HG03520 (cell line): Measurements from ENCODE around the gene ACBD3.

Experiments
- ATAC-seq: cut with Tn5 transposase; IDR thresholded peaks from one replicate; pipeline ENCODE4 v1.9.1; 2021; ENCODE audit warnings: mild to moderate bottlenecking, moderate library complexity; ENCODE audit not compliant: unreplicated experiment

ACBD3 gene

GRCh38 chr1:226135059-226135651, 51.4 kb downstream of the ACBD3 start:
- no peak for ATAC-seq

- no peak for ATAC-seq
Measured at GRCh38 chr1:226134170-226135058, 52.1 kb downstream of the ACBD3 start.

GRCh38 chr1:226133504-226134123, 52.9 kb downstream of the ACBD3 start:
- no peak for ATAC-seq

GRCh38 chr1:226132728-226133503, 53.6 kb downstream of the ACBD3 start:
- no peak for ATAC-seq

- ATAC-seq = no peak
Measured at GRCh38 chr1:226131639-226132038, 54.9 kb downstream of the ACBD3 start.

GRCh38 chr1:226129230-226129629, 57.3 kb downstream of the ACBD3 start:
- no peak for ATAC-seq

GRCh38 chr1:226128487-226129075, 58.0 kb downstream of the ACBD3 start:
- ATAC-seq = no peak

- ATAC-seq = no peak
Measured at GRCh38 chr1:226126824-226127569, 59.5 kb downstream of the ACBD3 start.

- ATAC-seq = no peak
Measured at GRCh38 chr1:226125831-226126230, 60.7 kb downstream of the ACBD3 start.

- ATAC-seq = peak; percentile 18
Measured at GRCh38 chr1:226125097-226125630, 61.4 kb downstream of the ACBD3 start.

- no peak for ATAC-seq
Measured at GRCh38 chr1:226123591-226124471, 62.7 kb downstream of the ACBD3 start.

GRCh38 chr1:226123212-226123560, 63.4 kb downstream of the ACBD3 start:
- ATAC-seq = no peak

GRCh38 chr1:226121587-226122400, 64.7 kb downstream of the ACBD3 start:
- peak; percentile 59 for ATAC-seq

GRCh38 chr1:226121049-226121586, 65.4 kb downstream of the ACBD3 start:
- ATAC-seq = no peak

GRCh38 chr1:226120398-226120797, 66.1 kb downstream of the ACBD3 start:
- ATAC-seq = no peak

GRCh38 chr1:226119169-226119568, 67.4 kb downstream of the ACBD3 start:
- no peak for ATAC-seq

GRCh38 chr1:226118357-226118756, 68.2 kb downstream of the ACBD3 start:
- no peak for ATAC-seq

- ATAC-seq = no peak
Measured at GRCh38 chr1:226117330-226117729, 69.2 kb downstream of the ACBD3 start.
